ENCODE data around the gene NAPG.
"Not testable (repeated sequence)": the region's sequence is repeated elsewhere in the genome, so short reads cannot be mapped to it uniquely, and the experiment has no call there.

The NAPG gene

GRCh38 chr18:10499230-10499629 is 26.6 kb upstream of the NAPG start:
- no peaks in the 10 kb centered on the region for H3K36me3 Mint-ChIP-seq

DNA sequence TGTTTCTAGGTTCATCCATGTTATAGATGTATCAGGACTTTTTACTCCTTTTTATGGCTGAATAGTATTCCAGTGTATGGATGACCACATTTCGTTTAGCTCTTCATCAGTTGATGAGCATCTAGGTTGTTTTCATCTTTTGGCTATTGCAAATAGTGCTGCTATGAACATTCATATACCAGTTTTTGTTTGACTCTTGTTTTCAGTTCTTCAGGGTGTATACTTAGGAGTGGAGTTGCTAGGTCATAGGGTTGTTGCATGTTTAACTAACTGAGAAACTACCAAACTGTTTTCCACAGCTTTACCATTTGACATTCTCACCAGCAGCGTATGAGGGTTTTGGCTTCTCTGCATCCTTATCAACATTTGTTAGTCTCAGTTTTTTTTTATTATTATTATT is 25.8 kb upstream of the NAPG start:
- no peak overlapping the region for H3K27ac Mint-ChIP-seq
- no peaks in the 10 kb centered on the region for H3K9me3 Mint-ChIP-seq
- peak; percentile 67 for ATAC-seq
- H3K4me1 Mint-ChIP-seq: peaks cover 15% of the 10 kb centered on the region
- no peak for DNase-seq (ENCODE audit: low spot score in 2 of 2)
- H3K36me3 Mint-ChIP-seq: no peaks in the 10 kb centered on the region
- H3K4me3 Mint-ChIP-seq: no peak overlapping the region

More at GRCh38 chr18:10499230-10499629, 26.6 kb upstream of the NAPG start:
- Mint-ChIP-seq H3K27ac (no peak overlapping the region), H3K4me1 (peaks cover 15% of the 10 kb centered on the region), H3K9me3 (no peaks in the 10 kb centered on the region), H3K4me3 (no peak overlapping the region)
- DNase-seq (ENCODE audit: low spot score in 2 of 2): peak in 1 of 2 donors; percentile 45
- peak; percentile 98 for ATAC-seq

GRCh38 chr18:10504723-10505122 is 21.1 kb upstream of the NAPG start:
- no peak for DNase-seq (ENCODE audit: low spot score in 2 of 2)
- no peak for ATAC-seq
- Mint-ChIP-seq H3K4me1 (peaks cover 5% of the 10 kb centered on the region), H3K9me3 (peaks cover 9% of the 10 kb centered on the region), H3K4me3 (no peak overlapping the region), H3K36me3 (no peaks in the 10 kb centered on the region), H3K27ac (no peak overlapping the region)

DNA sequence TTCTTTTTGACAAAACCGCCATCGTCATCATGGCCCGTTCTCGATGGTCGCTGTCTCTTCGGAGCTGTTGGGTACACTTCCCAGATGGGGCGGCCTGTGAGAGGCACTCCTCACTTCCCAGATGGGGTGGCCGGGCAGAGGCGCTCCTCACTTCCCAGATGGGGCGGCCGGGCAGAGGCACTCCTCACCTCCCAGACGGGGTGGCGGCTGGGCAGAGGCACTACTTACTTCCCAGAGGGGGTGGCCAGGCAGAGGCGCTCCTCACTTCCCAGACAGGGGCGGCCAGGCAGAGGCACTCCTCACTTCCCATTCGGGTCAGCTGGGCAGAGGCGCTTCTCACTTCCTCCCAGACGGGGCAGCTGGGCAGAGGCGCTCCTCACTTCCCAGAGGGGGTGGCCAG is 19.9 kb upstream of the NAPG start:
- not testable (repeated sequence) for H3K36me3 Mint-ChIP-seq, ATAC-seq

GRCh38 chr18:10508591-10508990 is 17.2 kb upstream of the NAPG start:
- no peak overlapping the region for H3K4me3 Mint-ChIP-seq
- H3K9me3 Mint-ChIP-seq: peaks cover 9% of the 10 kb centered on the region
- H3K27ac Mint-ChIP-seq: no peak overlapping the region
- no peaks in the 10 kb centered on the region for H3K4me1 Mint-ChIP-seq
- ATAC-seq (no peak), DNase-seq (ENCODE audit: low spot score in 2 of 2) (no peak)
- H3K36me3 Mint-ChIP-seq: no peaks in the 10 kb centered on the region

More for the DNA sequence above, 19.9 kb upstream of the NAPG start:
- H3K27ac Mint-ChIP-seq; DNase-seq (ENCODE audit: low spot score in 2 of 2); H3K4me1 Mint-ChIP-seq; H3K9me3 Mint-ChIP-seq; H3K4me3 Mint-ChIP-seq: not testable (repeated sequence)

GRCh38 chr18:10511236-10511635 is 14.6 kb upstream of the NAPG start:
- DNase-seq (ENCODE audit: low spot score in 2 of 2) (no peak), ATAC-seq (no peak)
- Mint-ChIP-seq H3K36me3 (no peaks in the 10 kb centered on the region), H3K9me3 (peaks cover 9% of the 10 kb centered on the region), H3K4me1 (no peaks in the 10 kb centered on the region), H3K4me3 (no peak overlapping the region), H3K27ac (no peak overlapping the region)

GRCh38 chr18:10514082-10514481 is 11.7 kb upstream of the NAPG start:
- H3K36me3 Mint-ChIP-seq: no peaks in the 10 kb centered on the region
- ATAC-seq: no peak
- no peak overlapping the region for H3K4me3 Mint-ChIP-seq
- H3K4me1 Mint-ChIP-seq: peaks cover 1% of the 10 kb centered on the region
- peaks cover 3% of the 10 kb centered on the region for H3K9me3 Mint-ChIP-seq
- DNase-seq (ENCODE audit: low spot score in 2 of 2): no peak
- H3K27ac Mint-ChIP-seq: no peak overlapping the region

- Mint-ChIP-seq H3K4me3 (no peak overlapping the region), H3K27ac (no peak overlapping the region), H3K4me1 (peaks cover 6% of the 10 kb centered on the region), H3K9me3 (peaks cover 3% of the 10 kb centered on the region), H3K36me3 (no peaks in the 10 kb centered on the region)
- no peak for ATAC-seq
- DNase-seq (ENCODE audit: low spot score in 2 of 2): no peak
Observed at GRCh38 chr18:10514601-10515000, 11.2 kb upstream of the NAPG start.

DNA sequence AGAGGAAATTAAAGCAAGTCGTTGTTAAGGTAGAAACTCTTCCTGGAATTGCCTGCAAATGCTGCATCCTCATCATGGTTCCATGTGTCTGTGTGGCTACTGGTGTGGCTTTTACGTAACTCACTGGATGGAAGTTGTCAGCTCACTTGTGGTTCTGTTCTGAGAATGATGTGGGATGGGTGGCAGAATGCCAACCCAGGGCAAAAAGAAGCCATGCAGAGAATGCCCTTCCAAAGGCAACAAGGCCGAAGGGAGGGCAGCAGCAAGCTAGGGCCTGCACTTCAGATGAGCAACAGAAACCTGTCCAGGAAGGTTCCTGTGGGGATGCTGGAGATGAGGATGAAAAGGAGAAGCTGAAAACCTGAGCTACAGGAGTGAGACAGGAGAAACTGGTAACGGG is 10.4 kb upstream of the NAPG start:
- Mint-ChIP-seq H3K9me3 (peaks cover 3% of the 10 kb centered on the region), H3K4me3 (no peak overlapping the region)
- ATAC-seq: no peak

GRCh38 chr18:10516078-10516477 is 9.7 kb upstream of the NAPG start:
- Mint-ChIP-seq H3K4me3 (no peak overlapping the region), H3K36me3 (no peaks in the 10 kb centered on the region), H3K27ac (no peak overlapping the region), H3K4me1 (peaks cover 7% of the 10 kb centered on the region), H3K9me3 (peaks cover 3% of the 10 kb centered on the region)
- no peak for DNase-seq (ENCODE audit: low spot score in 2 of 2)
- no peak for ATAC-seq

More for the DNA sequence above, 10.4 kb upstream of the NAPG start:
- Mint-ChIP-seq H3K27ac (no peak overlapping the region), H3K4me1 (peaks cover 7% of the 10 kb centered on the region), H3K36me3 (no peaks in the 10 kb centered on the region)
- no peak for DNase-seq (ENCODE audit: low spot score in 2 of 2)

- H3K27ac Mint-ChIP-seq: peak overlapping the region; percentile 16
- H3K4me1 Mint-ChIP-seq: peaks cover 7% of the 10 kb centered on the region
- H3K4me3 Mint-ChIP-seq: no peak overlapping the region
- DNase-seq (ENCODE audit: low spot score in 2 of 2) (no peak), ATAC-seq (no peak)
- H3K36me3 Mint-ChIP-seq: no peaks in the 10 kb centered on the region
- peaks cover 3% of the 10 kb centered on the region for H3K9me3 Mint-ChIP-seq
Observed at GRCh38 chr18:10518595-10519255, 7.1 kb upstream of the NAPG start.

DNA sequence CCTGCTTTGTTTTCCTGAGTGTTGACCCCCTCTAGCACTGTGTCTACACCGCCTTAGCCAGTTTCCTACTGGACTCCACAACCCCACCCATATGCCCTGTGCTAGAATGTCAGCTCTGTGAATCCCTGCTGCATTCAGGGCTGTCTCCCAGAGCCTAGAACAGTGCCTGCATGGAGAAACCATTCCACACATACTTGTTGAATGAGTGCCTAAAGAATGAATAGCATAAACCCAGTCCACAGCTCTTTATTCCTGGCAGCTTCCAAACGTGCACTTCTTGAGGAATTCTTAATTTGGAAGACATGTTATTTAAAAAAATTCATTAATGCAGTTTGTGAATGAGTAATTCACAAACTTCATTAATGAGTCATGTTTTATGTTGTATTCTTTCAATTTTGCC is 6.5 kb upstream of the NAPG start:
- ATAC-seq: no peak
- no peak overlapping the region for H3K4me3 Mint-ChIP-seq
- peaks cover 8% of the 10 kb centered on the region for H3K4me1 Mint-ChIP-seq
- H3K27ac Mint-ChIP-seq: peak overlapping the region; percentile 16
- H3K9me3 Mint-ChIP-seq: peaks cover 3% of the 10 kb centered on the region
- DNase-seq (ENCODE audit: low spot score in 2 of 2): no peak
- no peaks in the 10 kb centered on the region for H3K36me3 Mint-ChIP-seq

DNA sequence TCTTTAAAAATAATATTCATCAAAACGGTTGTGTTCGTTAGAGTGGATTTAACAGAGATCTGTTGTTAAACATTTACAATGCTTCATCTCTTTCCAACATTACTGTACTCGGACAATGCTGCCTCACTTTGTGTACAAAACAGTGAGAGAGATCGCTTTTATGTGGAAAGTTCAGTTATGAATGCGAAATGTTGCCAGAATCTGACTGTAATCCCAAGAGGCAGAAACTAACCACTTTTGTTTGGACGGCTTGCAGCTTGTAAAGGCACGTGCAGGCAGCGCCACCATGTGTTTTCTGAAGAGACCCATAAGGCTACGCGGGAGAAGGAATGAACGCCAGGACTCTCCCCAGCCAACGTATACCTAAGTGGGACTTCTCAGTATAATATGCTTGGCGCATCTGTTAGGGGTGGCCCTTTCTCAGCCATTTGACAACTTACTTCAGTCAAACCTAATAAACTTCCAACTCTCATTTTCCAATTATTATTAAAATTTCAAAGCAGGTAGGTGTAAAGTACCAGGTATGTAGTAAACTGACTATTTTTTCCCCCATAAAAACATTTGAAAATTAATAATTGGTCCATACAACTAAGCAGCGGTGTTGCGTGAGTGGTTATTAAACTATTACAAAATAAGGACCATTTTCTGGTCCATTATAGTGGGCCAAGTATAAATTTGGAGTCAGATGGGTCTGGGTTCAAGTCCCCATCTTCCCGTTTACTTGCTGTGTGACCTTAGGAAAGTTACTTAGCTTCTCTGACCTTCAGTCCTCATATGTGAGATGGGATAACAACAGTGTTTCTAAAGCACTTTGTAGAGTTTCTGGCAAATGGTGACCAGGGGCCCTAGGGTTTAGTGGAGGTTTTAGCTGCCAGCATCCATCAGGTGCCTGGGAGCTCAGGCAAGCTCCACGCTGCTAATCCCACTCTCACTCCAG is 5.6 kb upstream of the NAPG start:
- Mint-ChIP-seq H3K4me3 (no peak overlapping the region), H3K4me1 (peaks cover 17% of the 10 kb centered on the region), H3K9me3 (peaks cover 3% of the 10 kb centered on the region), H3K36me3 (no peaks in the 10 kb centered on the region), H3K27ac (no peak overlapping the region)
- ATAC-seq (peak; percentile 73), DNase-seq (ENCODE audit: low spot score in 2 of 2) (peak in 1 of 2 donors; percentile 62)

DNA sequence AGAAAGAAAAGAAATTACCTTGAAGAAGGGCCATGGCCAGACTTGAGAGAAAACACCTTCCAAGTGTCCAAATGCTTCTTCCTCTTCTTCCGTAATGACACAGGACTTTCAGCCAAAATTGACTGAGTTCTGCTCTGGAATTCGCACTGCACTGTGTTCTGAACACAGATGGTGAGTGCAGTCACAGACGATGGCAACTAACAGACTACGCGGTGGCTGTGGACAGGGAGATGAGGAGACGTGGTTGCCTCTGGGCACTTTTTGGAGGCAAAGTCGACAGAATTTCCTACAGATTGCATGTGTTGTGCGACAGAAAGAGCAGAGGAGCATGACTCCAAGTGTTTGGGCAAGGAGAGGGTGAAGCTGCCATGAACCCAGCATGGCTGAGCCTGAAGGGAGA is 4.3 kb upstream of the NAPG start:
- no peak overlapping the region for H3K27ac Mint-ChIP-seq
- DNase-seq (ENCODE audit: low spot score in 2 of 2) (no peak), ATAC-seq (no peak)
- no peak overlapping the region for H3K4me3 Mint-ChIP-seq
- peaks cover 19% of the 10 kb centered on the region for H3K4me1 Mint-ChIP-seq
- peaks cover 3% of the 10 kb centered on the region for H3K9me3 Mint-ChIP-seq
- no peaks in the 10 kb centered on the region for H3K36me3 Mint-ChIP-seq

- Mint-ChIP-seq H3K4me3 (no peak overlapping the region), H3K9me3 (no peaks in the 10 kb centered on the region), H3K27ac (no peak overlapping the region), H3K4me1 (peaks cover 25% of the 10 kb centered on the region), H3K36me3 (no peaks in the 10 kb centered on the region)
- no peak for DNase-seq (ENCODE audit: low spot score in 2 of 2)
- ATAC-seq: no peak
Observed at GRCh38 chr18:10522574-10522973, 3.3 kb upstream of the NAPG start.

DNA sequence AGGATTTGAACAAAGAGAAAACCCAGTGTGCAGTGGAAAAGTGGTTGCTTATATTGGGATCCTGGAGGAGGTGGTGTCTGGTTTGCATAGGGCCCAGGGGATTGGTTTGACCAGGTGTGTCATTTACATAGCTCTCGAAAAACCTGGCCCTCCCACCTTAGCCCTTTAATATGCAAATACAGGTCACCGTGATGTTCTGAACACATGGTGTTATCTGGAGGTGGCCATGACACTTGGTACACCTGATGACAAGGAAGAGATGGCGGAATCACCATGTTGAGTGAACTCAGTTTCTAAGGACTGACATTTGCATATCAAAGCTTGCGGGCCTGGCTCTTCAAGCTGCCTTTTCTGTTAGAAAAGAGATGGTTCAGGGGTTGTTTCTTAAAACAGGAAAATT is 2.3 kb upstream of the NAPG start:
- no peak overlapping the region for H3K4me3 Mint-ChIP-seq
- H3K27ac Mint-ChIP-seq: no peak overlapping the region
- no peaks in the 10 kb centered on the region for H3K9me3 Mint-ChIP-seq
- no peak for ATAC-seq
- no peaks in the 10 kb centered on the region for H3K36me3 Mint-ChIP-seq
- DNase-seq (ENCODE audit: low spot score in 2 of 2): no peak
- peaks cover 34% of the 10 kb centered on the region for H3K4me1 Mint-ChIP-seq

Measured in stimulated activated effector memory CD8-positive, alpha-beta T cell treated with anti-CD3 and anti-CD28 coated beads, Interleukin-12 subunit alpha, Interleukin-12 subunit beta, amount 100 ng/mL, for 72 hours (primary cell).